Subcutaneous adipose tissue (tissue), 4 donors: Measurements from ENCODE around the gene HIBCH. TPM values are rescaled to one million over a fixed set of nuclear protein-coding genes. Genes with fewer than 3 reads are reported as not detected.

Experiments used
- CTCF ChIP-seq: fragments of 450-650 bp; IDR thresholded peaks from one replicate; pipeline ENCODE4 v1.5.1; 2016; ENCODE audit warnings: low read depth, mild to moderate bottlenecking, control low read depth, antibody characterized with exemption, moderate library complexity
- total RNA-seq, 4 donors: library from RNA; depleted of rRNA; stranded (reverse); fragments of >200 nt; gene quantifications; one replicate each; pipeline ENCODE4 v1.1.0, GENCODE V29; 2016

HIBCH gene
- total RNA-seq, 4 donors from 2014 or later = 24.3 to 31.0 (median 26.5) TPM

GRCh38 chr2:190200603-190201002 lies 119.0 kb downstream of the HIBCH start:
- TF ChIP-seq CTCF = no peak

- no peak for TF ChIP-seq CTCF
Measured at GRCh38 chr2:190199530-190199929, 120.1 kb downstream of the HIBCH start.

GRCh38 chr2:190199109-190199508 lies 120.5 kb downstream of the HIBCH start:
- TF ChIP-seq CTCF = no peak

GRCh38 chr2:190197143-190197720 lies 122.4 kb downstream of the HIBCH start:
- no peak for TF ChIP-seq CTCF

- TF ChIP-seq CTCF = no peak
Measured at GRCh38 chr2:190190507-190191162, 129.0 kb downstream of the HIBCH start.

GRCh38 chr2:190188289-190188688 lies 131.3 kb downstream of the HIBCH start:
- no peak for TF ChIP-seq CTCF

- no peak for TF ChIP-seq CTCF
Measured at GRCh38 chr2:190186238-190186637, 133.4 kb downstream of the HIBCH start.
